H9 (cell line): ENCODE data around the gene SAMD8. TPM values are rescaled to one million over a fixed set of nuclear protein-coding genes. Genes with fewer than 3 reads are reported as not detected.
"Not testable (repeated sequence)": the region's sequence is repeated elsewhere in the genome, so short reads cannot be mapped to it uniquely, and the experiment has no call there.

Experiments used
- DNase-seq: peaks from one replicate; pipeline ENCODE4 v3.0.0-alpha.2; 2017
- H2AFZ ChIP-seq: one replicate; pipeline ENCODE4 v1.6.1; 2013; ENCODE audit warnings: mild to moderate bottlenecking, low read length, control low read depth, moderate library complexity
- H2AK5ac ChIP-seq: 2 replicates; pipeline ENCODE4 v1.6.1; 2013; ENCODE audit warnings: low read length, control low read depth, mixed read lengths; ENCODE audit not compliant: insufficient read length
- H2BK120ac ChIP-seq: one replicate; pipeline ENCODE4 v1.6.1; 2013; ENCODE audit warnings: low read depth, mild to moderate bottlenecking, low read length, control low read depth, inconsistent platforms; ENCODE audit not compliant: poor library complexity, severe bottlenecking
- H2BK12ac ChIP-seq: 2 replicates; pipeline ENCODE4 v1.6.1; 2013; ENCODE audit warnings: low read length, control low read depth, mixed read lengths, low read depth; ENCODE audit not compliant: insufficient read length
- H2BK15ac ChIP-seq: 2 replicates; pipeline ENCODE4 v1.6.1; 2013; ENCODE audit warnings: low read depth, low read length, control low read depth
- H2BK20ac ChIP-seq: one replicate; pipeline ENCODE4 v1.6.1; 2013; ENCODE audit warnings: low read depth, mild to moderate bottlenecking, low read length, control low read depth, inconsistent platforms; ENCODE audit not compliant: poor library complexity, severe bottlenecking
- H2BK5ac ChIP-seq: 2 replicates; pipeline ENCODE4 v1.6.1; 2013; ENCODE audit warnings: low read length, control low read depth, mixed read lengths; ENCODE audit not compliant: insufficient read length
- H3K14ac ChIP-seq: 2 replicates; pipeline ENCODE4 v1.6.1; 2013; ENCODE audit warnings: low read length, control low read depth; ENCODE audit not compliant: insufficient read depth
- H3K18ac ChIP-seq: 2 replicates; pipeline ENCODE4 v1.6.1; 2013; ENCODE audit warnings: low read depth, mild to moderate bottlenecking, mixed read lengths, low read length, control low read depth; ENCODE audit not compliant: insufficient read length
- H3K23ac ChIP-seq: 2 replicates; pipeline ENCODE4 v1.6.1; 2013; ENCODE audit warnings: low read length, control low read depth, mixed read lengths, low read depth; ENCODE audit not compliant: insufficient read length
- H3K23me2 ChIP-seq: 2 replicates; pipeline ENCODE4 v1.6.1; 2013; ENCODE audit warnings: low read depth, mild to moderate bottlenecking, mixed read lengths, low read length, control low read depth; ENCODE audit not compliant: insufficient read length, poor library complexity, severe bottlenecking
- H3K27ac ChIP-seq: 2 replicates; pipeline ENCODE4 v1.5.1; 2013; ENCODE audit warnings: low read length, control low read depth, mixed read lengths, low read depth; ENCODE audit not compliant: insufficient read length
- H3K27me3 ChIP-seq: 2 replicates; pipeline ENCODE4 v1.6.1; 2013; ENCODE audit warnings: low read length, control low read depth, inconsistent platforms; ENCODE audit not compliant: insufficient read depth
- H3K4ac ChIP-seq: 2 replicates; pipeline ENCODE4 v1.6.1; 2013; ENCODE audit warnings: low read depth, mild to moderate bottlenecking, control low read depth, inconsistent platforms, low read length, moderate library complexity
- H3K4me1 ChIP-seq: 2 replicates; pipeline ENCODE4 v1.6.1; 2013; ENCODE audit warnings: low read length, control low read depth, inconsistent platforms; ENCODE audit not compliant: insufficient read depth
- H3K4me2 ChIP-seq: 2 replicates; pipeline ENCODE4 v1.6.1; 2013; ENCODE audit warnings: low read length, control low read depth, mixed read lengths; ENCODE audit not compliant: insufficient read length, insufficient read depth
- H3K56ac ChIP-seq: 2 replicates; pipeline ENCODE4 v1.6.1; 2013; ENCODE audit warnings: low read depth, mild to moderate bottlenecking, mixed read lengths, low read length, control low read depth; ENCODE audit not compliant: insufficient read length
- H3K79me1 ChIP-seq: 2 replicates; pipeline ENCODE4 v1.6.1; 2013; ENCODE audit warnings: low read depth, mild to moderate bottlenecking, moderate library complexity, low read length, control low read depth, inconsistent platforms; ENCODE audit not compliant: insufficient read depth, poor library complexity, severe bottlenecking
- H3K79me2 ChIP-seq: 2 replicates; pipeline ENCODE4 v1.6.1; 2013; ENCODE audit warnings: low read length, control low read depth, inconsistent platforms; ENCODE audit not compliant: insufficient read depth
- H3K9ac ChIP-seq: 2 replicates; pipeline ENCODE4 v1.6.1; 2013; ENCODE audit warnings: low read length, control low read depth, mixed read lengths; ENCODE audit not compliant: insufficient read length; ENCODE audit errors: extremely low read depth
- H3K9me3 ChIP-seq: one replicate; pipeline ENCODE4 v1.6.1; 2013; ENCODE audit warnings: low read depth, low read length, inconsistent platforms; ENCODE audit not compliant: control insufficient read depth
- H3T11ph ChIP-seq: one replicate; pipeline ENCODE4 v1.6.1; 2013; ENCODE audit warnings: mild to moderate bottlenecking, low read length, control low read depth, inconsistent platforms
- H4K20me1 ChIP-seq: one replicate; pipeline ENCODE4 v1.6.1; 2013; ENCODE audit not compliant: control insufficient read depth, insufficient read length, insufficient read depth
- H4K5ac ChIP-seq: 2 replicates; pipeline ENCODE4 v1.6.1; 2013; ENCODE audit warnings: low read depth, mild to moderate bottlenecking, mixed read lengths, low read length, control low read depth; ENCODE audit not compliant: insufficient read length
- H4K8ac ChIP-seq: replicated peaks from 2 replicates; pipeline ENCODE4 v1.6.1; 2013; ENCODE audit warnings: low read length, control low read depth, mixed read lengths, low read depth; ENCODE audit not compliant: insufficient read length
- H4K91ac ChIP-seq: 2 replicates; pipeline ENCODE4 v1.6.1; 2013; ENCODE audit warnings: low read depth, mild to moderate bottlenecking, moderate library complexity, mixed read lengths, low read length, control low read depth; ENCODE audit not compliant: insufficient read length
- H3K27ac Mint-ChIP-seq, 3 experiments: 2 replicates in 2 of 3; 3 replicates in 1 of 3; pipeline ENCODE4 v1.8.0; 2020 to 2021; ENCODE audit warnings: mixed read lengths in 3 of 3, mild to moderate bottlenecking in 1 of 3, moderate library complexity in 1 of 3
- H3K27me3 Mint-ChIP-seq: 2 replicates; pipeline ENCODE4 v1.8.0; 2021; ENCODE audit warnings: low read depth, mild to moderate bottlenecking, moderate library complexity, mixed read lengths
- H3K36me3 Mint-ChIP-seq, 3 experiments: 2 replicates in 2 of 3; 3 replicates in 1 of 3; pipeline ENCODE4 v1.8.0; 2020 to 2021; ENCODE audit warnings: low read depth in 3 of 3, mixed read lengths in 3 of 3; ENCODE audit not compliant: insufficient read depth in 1 of 3
- H3K4me1 Mint-ChIP-seq, 2 experiments: 2 replicates each; pipeline ENCODE4 v1.8.0; 2020; ENCODE audit warnings: mixed read lengths in 2 of 2
- H3K4me3 Mint-ChIP-seq, 2 experiments: 2 replicates in 1 of 2; 3 replicates in 1 of 2; pipeline ENCODE4 v1.8.0; 2020 to 2021; ENCODE audit warnings: mild to moderate bottlenecking in 2 of 2, mixed read lengths in 2 of 2, moderate library complexity in 1 of 2
- H3K9me3 Mint-ChIP-seq, 2 experiments: 2 replicates in 1 of 2; 3 replicates in 1 of 2; pipeline ENCODE4 v1.8.0; 2020; ENCODE audit warnings: mild to moderate bottlenecking in 2 of 2, mixed read lengths in 2 of 2, moderate library complexity in 1 of 2
- CTCF ChIP-seq: fragments of 200-600 bp; sonication (generic); conservative IDR thresholded peaks from 3 replicates; pipeline ENCODE4 v1.8.0; 2021; ENCODE audit warnings: antibody characterized with exemption, mild to moderate bottlenecking
- WGBS: extraction: QIAGEN DNeasy Blood & Tissue Kit; methylation state at CpG from one replicate; pipeline ENCODE4 v1.1.7; 2013; ENCODE audit warnings: missing lambda C conversion rate, low lambda C conversion rate, mixed read lengths; ENCODE audit not compliant: insufficient read length; ENCODE audit errors: extremely low coverage; 5-methylcytosine and 5-hydroxymethylcytosine counted together
- total RNA-seq: library from RNA; stranded (reverse); gene quantifications from 2 replicates; pipeline ENCODE4 v1.2.1, GENCODE V29; 2021

SAMD8 gene
- total RNA-seq, 1 experiment from 2014 or later: 18.8 TPM

- TF ChIP-seq CTCF: no peak
Measured at GRCh38 chr10:75117995-75118394, 6.5 kb downstream of the SAMD8 start.

GRCh38 chr10:75119444-75120066, 8.1 kb downstream of the SAMD8 start:
- not testable (repeated sequence) for H3T11ph ChIP-seq, H2AFZ ChIP-seq, H3K4me2 ChIP-seq, H2BK12ac ChIP-seq, H3K9ac ChIP-seq, H3K9me3 ChIP-seq, H3K79me2 ChIP-seq, H3K4ac ChIP-seq, H3K23me2 ChIP-seq, H2BK5ac ChIP-seq, H3K27me3 Mint-ChIP-seq, DNase-seq, H4K8ac ChIP-seq, H4K20me1 ChIP-seq, H3K56ac ChIP-seq, H3K4me3 Mint-ChIP-seq, H2AK5ac ChIP-seq, H3K27me3 ChIP-seq, H4K91ac ChIP-seq, H3K4me1 ChIP-seq, H3K79me1 ChIP-seq, H2BK120ac ChIP-seq, H3K27ac Mint-ChIP-seq, H2BK20ac ChIP-seq, H3K36me3 Mint-ChIP-seq, H2BK15ac ChIP-seq, H3K27ac ChIP-seq, H3K9me3 Mint-ChIP-seq, H3K18ac ChIP-seq, H3K14ac ChIP-seq, H4K5ac ChIP-seq, H3K23ac ChIP-seq
- no CpG with 5 or more reads among the region's 15 CpGs for WGBS
- H3K4me1 Mint-ChIP-seq: peaks cover 11 to 12% of the 10 kb centered on the region in 2 experiments

More at GRCh38 chr10:75117995-75118394, 6.5 kb downstream of the SAMD8 start:
- H2BK15ac ChIP-seq: no peak overlapping the region
- no peaks in the 10 kb centered on the region for H3K9me3 ChIP-seq
- no peak overlapping the region for H3K14ac ChIP-seq
- no peak overlapping the region for H3T11ph ChIP-seq
- H3K23ac ChIP-seq: no peak overlapping the region
- H3K4me1 ChIP-seq: peaks cover 2% of the 10 kb centered on the region; the same call in 1 of the 2 replicates
- no peak overlapping the region for H3K56ac ChIP-seq
- H3K36me3 Mint-ChIP-seq: no peaks in the 10 kb centered on the region
- no peak overlapping the region for H3K9ac ChIP-seq
- H4K20me1 ChIP-seq: no peaks in the 10 kb centered on the region
- peaks cover 7 to 8% of the 10 kb centered on the region in 2 experiments; a peak in 3 of 4 replicates for H3K4me1 Mint-ChIP-seq
- H3K27me3 ChIP-seq: no peaks in the 10 kb centered on the region
- no peak overlapping the region for H2AK5ac ChIP-seq
- H3K27me3 Mint-ChIP-seq: no peaks in the 10 kb centered on the region
- H2BK5ac ChIP-seq: no peak overlapping the region
- no peak overlapping the region for H2BK120ac ChIP-seq
- H2BK20ac ChIP-seq: no peak overlapping the region
- peaks cover 6% of the 10 kb centered on the region for H3K79me1 ChIP-seq
- no peak overlapping the region for H3K4ac ChIP-seq
- H4K5ac ChIP-seq: no peak overlapping the region
- no peak overlapping the region for H4K91ac ChIP-seq
- no CpG with 5 or more reads among the region's 3 CpGs for WGBS
- no peak overlapping the region for H3K27ac ChIP-seq
- peaks cover 7% of the 10 kb centered on the region; the same call in 1 of the 2 replicates for H3K79me2 ChIP-seq
- no peak overlapping the region for H2AFZ ChIP-seq
- no peak overlapping the region for H3K4me2 ChIP-seq
- no peak overlapping the region for H3K4me3 Mint-ChIP-seq
- no peak overlapping the region for H3K18ac ChIP-seq
- H2BK12ac ChIP-seq: no peak overlapping the region
- H3K23me2 ChIP-seq: no peaks in the 10 kb centered on the region
- H3K27ac Mint-ChIP-seq: no peak overlapping the region; a peak in 1 of 7 replicates
- H4K8ac ChIP-seq: no peak overlapping the region
- H3K9me3 Mint-ChIP-seq: no peaks in the 10 kb centered on the region
- DNase-seq: no peak
